HG03469 (cell line): ENCODE data around the gene SPAG7.

Source experiments
- ATAC-seq: cut with Tn5 transposase; IDR thresholded peaks from one replicate; pipeline ENCODE4 v1.9.1; 2021; ENCODE audit warnings: mild to moderate bottlenecking, moderate library complexity, moderate number of reproducible peaks; ENCODE audit not compliant: unreplicated experiment

The SPAG7 gene

GRCh38 chr17:4978726-4979125 is 11.1 kb upstream of the SPAG7 start:
- no peak for ATAC-seq

GRCh38 chr17:4974115-4974670 is 6.6 kb upstream of the SPAG7 start:
- no peak for ATAC-seq

- no peak for ATAC-seq
Observed at GRCh38 chr17:4973256-4974114, 5.9 kb upstream of the SPAG7 start.

GRCh38 chr17:4972752-4973151 is 5.1 kb upstream of the SPAG7 start:
- ATAC-seq, result no peak

GRCh38 chr17:4972322-4972721 is 4.7 kb upstream of the SPAG7 start:
- ATAC-seq, result no peak

- ATAC-seq, result no peak
Observed at GRCh38 chr17:4971826-4972225, 4.2 kb upstream of the SPAG7 start.

- ATAC-seq, result no peak
Observed at GRCh38 chr17:4970273-4970672, 2.7 kb upstream of the SPAG7 start.

GRCh38 chr17:4969551-4970173 is 2.0 kb upstream of the SPAG7 start:
- no peak for ATAC-seq

GRCh38 chr17:4969047-4969550 is 1.5 kb upstream of the SPAG7 start:
- ATAC-seq, result no peak

GRCh38 chr17:4968486-4969046 is 949 bp upstream of the SPAG7 start:
- ATAC-seq, result no peak

- ATAC-seq, result peak; percentile 67
Observed at GRCh38 chr17:4966844-4967538, 626 bp downstream of the SPAG7 start.

- no peak for ATAC-seq
Observed at GRCh38 chr17:4965311-4965986, 2.2 kb downstream of the SPAG7 start.

- ATAC-seq, result no peak
Observed at GRCh38 chr17:4960279-4960922, 7.2 kb downstream of the SPAG7 start.

GRCh38 chr17:4959261-4959965 is 8.2 kb downstream of the SPAG7 start:
- no peak for ATAC-seq

- ATAC-seq, result no peak
Observed at GRCh38 chr17:4958102-4958501, 9.5 kb downstream of the SPAG7 start.

- ATAC-seq, result no peak
Observed at GRCh38 chr17:4956493-4957061, 11.0 kb downstream of the SPAG7 start.

GRCh38 chr17:4955091-4955490 is 12.5 kb downstream of the SPAG7 start:
- no peak for ATAC-seq

- ATAC-seq, result no peak
Observed at GRCh38 chr17:4953451-4953961, 14.1 kb downstream of the SPAG7 start.

- ATAC-seq, result no peak
Observed at GRCh38 chr17:4951486-4951885, 16.1 kb downstream of the SPAG7 start.
